CD4-positive, alpha-beta T cell treated with Interleukin-10 for 1 hour (primary cell): ENCODE measurements around the gene APOBEC3C.
"Not testable (repeated sequence)": the region's sequence is repeated elsewhere in the genome, so short reads cannot be mapped to it uniquely, and the experiment has no call there.

ENCODE experiments used
- DNase-seq: peaks from one replicate; pipeline ENCODE4 v3.0.0-alpha.2; 2020

The APOBEC3C gene

DNA sequence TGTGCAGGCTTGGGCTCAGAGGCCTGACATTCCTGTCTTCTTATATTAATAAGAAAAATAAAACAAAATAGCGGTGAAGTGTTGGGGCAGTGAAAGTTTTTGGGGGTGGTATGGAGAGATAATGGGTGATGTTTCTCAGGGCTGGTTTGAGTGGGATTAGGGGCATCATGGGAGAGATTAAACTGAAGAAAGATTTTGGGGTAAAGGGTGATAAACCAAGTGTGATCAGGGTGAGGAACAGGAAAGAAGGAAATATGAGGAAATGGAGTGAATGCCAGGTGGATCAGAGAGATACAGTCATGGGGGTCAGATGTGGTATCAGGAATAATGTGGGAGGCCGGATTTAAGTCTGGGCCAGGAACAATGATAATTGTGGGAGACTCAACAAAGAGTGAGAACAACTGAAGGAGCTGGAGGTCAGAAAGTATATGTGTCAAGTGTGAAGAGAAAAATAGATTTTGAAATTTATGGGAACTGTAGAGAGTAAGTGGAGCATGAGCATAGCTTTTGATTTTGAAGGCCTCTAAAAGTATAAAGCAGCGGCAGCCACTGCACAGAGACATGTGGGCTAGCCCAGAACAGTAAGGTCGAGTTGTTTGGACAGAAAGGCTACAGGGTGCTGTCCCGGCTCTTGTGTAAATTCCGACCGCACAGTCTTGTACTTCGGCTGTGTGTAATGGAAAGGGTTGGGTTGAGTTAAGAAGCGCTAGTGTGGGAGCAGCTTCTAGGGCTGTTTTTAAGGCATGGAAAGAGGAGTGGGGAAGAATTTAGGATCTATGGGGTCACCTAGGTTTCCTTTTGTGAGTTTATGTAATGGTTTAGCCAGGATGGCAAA lies 52.6 kb downstream of the APOBEC3C start:
- not testable (repeated sequence) for DNase-seq

DNA sequence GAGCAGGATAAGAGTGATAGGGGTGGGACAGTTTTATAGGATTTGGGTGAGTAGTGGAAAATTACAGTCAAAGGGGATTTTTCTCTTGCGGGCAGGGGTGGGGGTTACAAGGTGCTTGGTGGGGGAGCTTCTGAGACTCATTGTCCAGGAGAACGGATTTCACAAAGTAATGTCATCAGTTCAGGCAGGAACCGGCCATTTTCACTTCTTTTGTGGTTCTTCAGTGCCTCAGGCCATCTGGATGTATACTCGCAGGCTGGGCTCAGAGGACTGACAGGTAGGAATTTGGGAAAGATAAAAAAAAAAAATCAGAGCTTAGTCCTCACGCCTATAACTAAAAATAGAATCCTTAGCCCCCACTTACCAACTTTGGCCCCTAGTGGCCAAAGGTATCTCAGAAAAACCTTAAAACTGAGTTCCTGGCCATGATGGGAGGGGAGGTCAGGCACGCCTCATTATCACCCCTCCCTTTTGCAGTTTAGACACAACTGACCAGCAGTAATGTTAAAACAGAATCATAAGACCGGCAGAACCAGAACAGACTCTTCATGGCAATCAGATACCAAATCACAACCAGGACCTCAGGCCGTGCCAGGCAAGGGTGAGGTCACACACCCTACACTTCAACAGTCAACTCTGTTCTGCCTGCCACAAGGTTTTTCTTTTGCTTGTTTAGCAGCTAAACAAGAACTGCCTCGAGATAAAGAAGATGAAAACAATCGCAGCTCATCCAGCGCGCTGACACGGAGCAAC lies 54.2 kb downstream of the APOBEC3C start:
- DNase-seq: no peak
